Kidney epithelial cell (primary cell): ENCODE results near the gene SORL1. TPM values are rescaled to one million over a fixed set of nuclear protein-coding genes. Genes with fewer than 3 reads are reported as not detected.

Experiments used
- DNase-seq: peaks from one replicate; pipeline ENCODE4 v3.0.0-alpha.2; 2010; ENCODE audit warnings: low read depth
- H3K27me3 ChIP-seq: 2 replicates; pipeline ENCODE4 v1.6.0; 2011; ENCODE audit warnings: low read length; ENCODE audit not compliant: control insufficient read depth, insufficient read depth
- H3K36me3 ChIP-seq: 2 replicates; pipeline ENCODE4 v1.5.1; 2011; ENCODE audit warnings: low read length; ENCODE audit not compliant: control insufficient read depth, insufficient read depth
- H3K4me3 ChIP-seq: 2 replicates; pipeline ENCODE4 v1.5.1; 2011; ENCODE audit warnings: low read depth, mild to moderate bottlenecking, control low read depth, low read length
- total RNA-seq: library from RNA; depleted of rRNA; stranded (reverse); fragments of >200 nt; gene quantifications from 2 replicates; pipeline ENCODE4 v1.2.3, GENCODE V29; 2015
- TF ChIP-seq, protein P1 (sequence below): IDR thresholded peaks from 2 replicates; pipeline ENCODE4 v1.5.1; 2011; ENCODE audit warnings: mild to moderate bottlenecking, moderate library complexity, low read length, control low read depth, inconsistent platforms; ENCODE audit not compliant: insufficient read depth, poor library complexity, severe bottlenecking

SORL1 gene
- total RNA-seq, 1 donor from 2014 or later = 4.1 TPM

- DNase-seq = no peak
- TF ChIP-seq, protein P1, sequence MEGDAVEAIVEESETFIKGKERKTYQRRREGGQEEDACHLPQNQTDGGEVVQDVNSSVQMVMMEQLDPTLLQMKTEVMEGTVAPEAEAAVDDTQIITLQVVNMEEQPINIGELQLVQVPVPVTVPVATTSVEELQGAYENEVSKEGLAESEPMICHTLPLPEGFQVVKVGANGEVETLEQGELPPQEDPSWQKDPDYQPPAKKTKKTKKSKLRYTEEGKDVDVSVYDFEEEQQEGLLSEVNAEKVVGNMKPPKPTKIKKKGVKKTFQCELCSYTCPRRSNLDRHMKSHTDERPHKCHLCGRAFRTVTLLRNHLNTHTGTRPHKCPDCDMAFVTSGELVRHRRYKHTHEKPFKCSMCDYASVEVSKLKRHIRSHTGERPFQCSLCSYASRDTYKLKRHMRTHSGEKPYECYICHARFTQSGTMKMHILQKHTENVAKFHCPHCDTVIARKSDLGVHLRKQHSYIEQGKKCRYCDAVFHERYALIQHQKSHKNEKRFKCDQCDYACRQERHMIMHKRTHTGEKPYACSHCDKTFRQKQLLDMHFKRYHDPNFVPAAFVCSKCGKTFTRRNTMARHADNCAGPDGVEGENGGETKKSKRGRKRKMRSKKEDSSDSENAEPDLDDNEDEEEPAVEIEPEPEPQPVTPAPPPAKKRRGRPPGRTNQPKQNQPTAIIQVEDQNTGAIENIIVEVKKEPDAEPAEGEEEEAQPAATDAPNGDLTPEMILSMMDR = no peak
- H3K36me3 ChIP-seq = no peaks in the 10 kb centered on the region
- no peak overlapping the region for H3K4me3 ChIP-seq
- no peaks in the 10 kb centered on the region for H3K27me3 ChIP-seq
Measured at GRCh38 chr11:121615501-121615900, 163.4 kb downstream of the SORL1 start.

GRCh38 chr11:121618516-121618915 is 166.4 kb downstream of the SORL1 start:
- H3K36me3 ChIP-seq = no peaks in the 10 kb centered on the region
- TF ChIP-seq, protein P1 = no peak
- DNase-seq = no peak
- H3K27me3 ChIP-seq = no peaks in the 10 kb centered on the region
- no peak overlapping the region for H3K4me3 ChIP-seq

- Histone ChIP-seq H3K4me3 (no peak overlapping the region), H3K36me3 (no peaks in the 10 kb centered on the region), H3K27me3 (no peaks in the 10 kb centered on the region)
- TF ChIP-seq, protein P1 = no peak
- DNase-seq = no peak
Measured at GRCh38 chr11:121625777-121626506, 173.8 kb downstream of the SORL1 start.

- H3K27me3 ChIP-seq = no peaks in the 10 kb centered on the region
- DNase-seq = no peak
- H3K4me3 ChIP-seq = no peak overlapping the region
- TF ChIP-seq, protein P1 = no peak
- no peaks in the 10 kb centered on the region for H3K36me3 ChIP-seq
Measured at GRCh38 chr11:121626507-121626875, 174.4 kb downstream of the SORL1 start.

GRCh38 chr11:121626980-121627379 is 174.9 kb downstream of the SORL1 start:
- no peak for DNase-seq
- H3K27me3 ChIP-seq = no peaks in the 10 kb centered on the region
- H3K4me3 ChIP-seq = no peak overlapping the region
- H3K36me3 ChIP-seq = no peaks in the 10 kb centered on the region
- TF ChIP-seq, protein P1 = no peak

DNA sequence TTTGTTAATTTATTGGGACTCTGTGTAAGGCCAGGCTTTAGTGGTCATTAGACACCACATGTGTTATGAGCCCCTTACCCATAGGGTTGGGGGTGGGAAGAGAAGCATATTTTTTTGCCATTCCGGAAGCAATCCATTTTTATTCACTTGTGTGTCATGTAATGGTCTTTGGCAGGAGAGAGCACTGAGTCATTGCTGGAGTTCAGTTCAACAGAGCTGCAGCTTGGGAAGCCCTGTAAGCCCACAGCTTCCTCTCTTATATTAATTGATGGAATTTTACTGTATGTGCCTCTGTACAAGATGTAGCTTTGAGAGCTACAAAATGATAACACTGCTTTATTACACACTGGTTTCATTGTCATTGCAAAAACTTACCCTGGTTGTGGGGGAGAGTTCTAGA is 177.9 kb downstream of the SORL1 start:
- no peak for DNase-seq
- Histone ChIP-seq H3K4me3 (no peak overlapping the region), H3K36me3 (no peaks in the 10 kb centered on the region), H3K27me3 (no peaks in the 10 kb centered on the region)
- TF ChIP-seq, protein P1 = no peak
